Fibroblast of skin of right biceps (primary cell): Measurements from ENCODE around the gene ATMIN.

Experiments
- DNase-seq: peaks from one replicate; pipeline ENCODE4 v3.0.0-alpha.2; 2013

Gene ATMIN

DNA sequence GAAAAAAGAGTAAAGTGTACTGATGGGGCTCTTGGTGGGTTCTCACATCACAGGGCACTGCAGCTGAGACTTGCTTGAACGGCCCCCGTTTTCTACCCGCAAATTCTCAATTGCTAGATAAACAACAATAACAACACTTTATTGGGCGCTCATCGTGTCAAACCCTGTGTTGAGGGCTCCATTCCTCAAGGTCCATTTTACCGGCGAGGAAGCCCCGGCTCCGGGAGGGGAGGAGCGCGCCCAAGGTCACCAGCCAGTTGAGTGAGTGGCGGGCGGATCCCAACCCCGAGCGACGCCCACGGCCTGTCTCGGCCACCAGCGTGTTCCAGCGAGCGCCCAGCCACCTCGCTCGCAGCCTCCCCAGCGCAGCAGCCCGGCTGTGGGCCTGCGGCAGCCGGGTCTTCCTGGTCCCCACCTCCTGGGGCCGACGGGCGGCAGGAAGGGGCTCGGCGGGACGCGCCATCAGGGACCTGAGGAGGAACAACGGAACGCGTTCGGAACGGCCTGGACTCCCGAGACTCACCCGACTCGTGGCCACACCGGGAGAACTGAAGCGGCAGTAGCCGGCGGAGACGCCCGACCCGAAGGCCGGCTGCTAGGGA is 29.3 kb upstream of the ATMIN start:
- peak; percentile 41 for DNase-seq

DNA sequence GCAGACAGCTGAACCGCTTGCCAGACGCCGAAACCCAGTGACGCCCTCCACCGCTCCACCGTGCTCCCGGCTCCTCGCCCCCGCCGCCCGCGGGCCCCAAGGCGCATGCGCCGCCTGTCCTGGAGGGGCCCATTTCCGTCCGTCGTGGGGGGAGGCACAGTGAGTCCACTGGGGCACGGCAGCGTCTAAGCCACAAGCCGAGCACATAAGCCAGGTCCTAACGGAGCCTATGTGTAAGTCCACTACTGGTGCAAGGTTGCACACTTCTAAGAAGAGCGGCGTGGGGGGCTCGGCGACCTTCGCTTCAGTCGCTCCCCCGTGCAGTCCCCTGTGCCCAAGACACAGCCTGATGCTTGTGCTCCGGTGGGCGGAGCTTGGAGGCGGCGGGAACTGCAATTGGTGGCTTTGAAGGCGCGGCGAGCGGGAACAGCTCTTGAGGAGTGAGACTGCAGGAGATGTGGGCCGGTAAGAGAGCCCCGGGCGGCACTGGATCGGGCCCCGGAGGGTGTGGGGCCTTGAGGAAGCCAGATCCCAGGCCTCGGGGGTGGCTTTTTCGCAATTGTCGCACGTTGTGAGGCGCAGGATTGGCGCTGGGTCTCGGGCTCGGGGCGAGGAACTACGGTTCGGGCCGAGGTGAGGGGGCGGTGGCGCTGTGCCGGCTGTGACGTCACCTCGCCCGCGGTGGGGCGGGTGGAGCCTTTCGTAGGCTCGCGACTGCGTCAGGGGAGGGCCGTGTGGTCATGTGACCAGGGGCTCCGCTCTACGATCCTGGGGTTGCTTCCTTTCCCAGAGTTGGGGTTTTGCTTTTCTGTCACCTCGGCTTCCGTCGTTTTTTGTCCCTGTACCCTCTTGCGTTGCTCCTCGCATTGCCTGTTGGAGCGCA is 28.6 kb upstream of the ATMIN start, which contains the start of the genes CENPN and CMC2:
TSS of gene CENPN (plus strand) at position 402 of the 883 bp plus-strand sequence. CDS start 4,726 bp downstream, outside the sequence.
TSS of gene CMC2 (minus strand) at position 73 of the 883 bp plus-strand sequence. CDS start 9,491 bp downstream, outside the sequence.
- peak; percentile 99 for DNase-seq

DNA sequence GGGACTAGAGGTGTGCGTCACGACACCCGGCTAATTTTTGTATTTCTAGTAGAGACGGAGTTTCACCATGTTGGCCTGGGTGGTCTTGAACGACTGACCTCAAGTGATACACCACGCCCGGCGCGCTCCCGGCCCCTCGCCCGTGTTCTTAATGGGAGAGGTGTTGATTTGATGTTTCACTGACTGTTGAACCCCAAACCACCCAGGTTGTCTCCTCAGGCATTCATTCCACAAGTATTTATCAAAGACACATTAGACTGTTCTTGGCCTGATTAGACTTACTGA is 27.2 kb upstream of the ATMIN start:
- DNase-seq: no peak

DNA sequence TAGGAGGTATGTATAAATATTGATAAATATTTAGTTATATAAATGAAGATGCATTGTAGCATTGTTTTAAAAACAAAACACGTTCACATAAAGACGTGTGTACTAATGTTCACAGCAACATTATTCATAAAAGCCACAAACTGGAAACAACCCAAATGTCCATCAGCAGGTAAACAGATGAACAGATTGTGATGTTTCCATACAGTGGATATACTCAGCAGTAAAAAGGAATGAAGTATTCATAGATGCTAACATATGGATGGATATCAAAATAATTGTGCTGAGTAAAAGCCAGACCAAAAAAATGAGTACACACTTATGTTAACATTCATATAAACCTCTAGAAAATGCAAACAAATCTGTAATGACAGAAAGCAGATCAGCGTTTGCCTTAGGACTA is 22.7 kb upstream of the ATMIN start:
- DNase-seq: no peak

DNA sequence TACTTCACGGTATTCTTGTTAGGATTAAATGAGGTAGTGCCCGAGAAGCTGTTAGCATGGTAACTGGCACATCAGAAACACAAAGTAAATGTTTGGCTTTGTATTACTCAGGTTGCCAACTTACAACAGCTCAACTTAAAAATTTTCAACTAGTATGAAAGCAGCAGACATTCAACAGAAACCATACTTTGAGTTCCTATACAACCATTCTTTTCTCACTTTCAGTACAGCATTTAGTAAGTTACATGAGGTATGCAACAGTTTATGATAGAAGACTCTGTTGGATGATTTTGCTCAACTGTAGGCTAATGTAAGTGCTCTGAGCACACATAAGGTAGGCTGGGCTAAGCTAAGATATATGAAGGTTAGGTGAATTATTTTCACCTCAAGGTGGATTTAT is 21.0 kb upstream of the ATMIN start:
- DNase-seq: no peak

DNA sequence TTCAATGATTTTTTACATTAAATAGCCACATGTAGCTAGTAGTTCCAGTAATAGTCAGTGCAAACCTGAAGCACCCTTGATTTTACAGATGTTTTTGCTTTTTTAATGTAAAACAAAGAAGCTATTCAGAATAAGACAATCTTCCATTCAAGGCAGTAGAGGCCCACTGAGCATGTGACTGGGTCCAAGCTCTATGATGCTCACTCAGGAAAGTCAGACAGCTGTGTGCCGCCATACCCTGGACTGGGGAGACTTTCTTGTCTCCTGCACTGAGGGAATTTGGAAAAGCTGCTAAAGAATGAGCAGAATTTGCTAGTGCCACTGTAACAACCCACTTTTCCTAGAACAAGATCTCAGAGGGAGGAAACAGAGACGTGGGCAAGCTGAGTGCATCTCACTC is 17.1 kb upstream of the ATMIN start:
- no peak for DNase-seq

DNA sequence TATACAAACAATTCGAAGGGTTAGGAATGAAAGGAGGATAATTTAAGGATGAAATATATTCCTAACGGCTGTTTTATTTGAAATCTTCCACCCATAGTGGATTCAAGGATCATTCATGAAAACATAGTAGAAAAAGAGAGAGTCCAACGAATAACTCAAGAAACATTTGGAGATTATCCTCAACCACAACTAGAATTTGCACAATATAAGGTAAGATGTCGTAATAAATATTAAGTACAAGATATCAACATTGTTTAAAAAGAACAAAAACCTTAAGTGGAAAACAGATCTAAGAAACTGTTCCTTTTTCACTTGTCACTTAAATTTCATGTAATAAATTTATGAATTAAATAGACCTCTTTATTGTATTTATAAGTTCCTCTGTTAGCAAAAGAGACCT is 9.2 kb upstream of the ATMIN start:
- no peak for DNase-seq

DNA sequence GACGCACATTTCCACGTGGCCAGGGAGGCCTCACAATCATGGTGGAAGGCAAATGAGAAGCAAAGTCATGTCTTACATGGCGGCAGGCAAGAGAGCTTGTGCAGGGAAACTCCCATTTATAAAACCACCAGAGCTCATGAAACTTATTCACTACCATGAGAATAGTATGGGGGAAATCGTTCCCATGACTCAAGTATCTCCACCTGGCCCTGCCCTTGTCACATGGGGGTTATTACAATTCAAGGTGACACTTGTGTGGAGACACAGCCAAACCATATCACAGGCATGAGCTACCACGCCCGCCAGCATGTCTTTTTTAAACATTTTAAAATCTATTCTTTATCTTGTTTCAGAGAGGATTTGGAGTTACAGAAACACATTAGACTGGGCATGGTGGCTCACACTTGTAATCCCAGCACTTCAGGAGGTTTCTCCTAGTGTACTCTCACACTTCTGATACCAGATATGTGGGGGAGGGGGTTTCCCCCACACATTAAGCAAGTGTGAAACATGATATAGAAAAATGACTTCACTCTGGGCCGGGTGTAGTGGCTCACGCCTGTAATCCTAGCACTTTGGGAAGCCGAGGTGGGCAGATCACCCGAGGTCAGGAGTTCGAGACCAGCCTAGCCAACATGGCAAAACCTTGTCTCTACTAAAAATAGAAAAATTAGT is 5.6 kb upstream of the ATMIN start:
- no peak for DNase-seq

DNA sequence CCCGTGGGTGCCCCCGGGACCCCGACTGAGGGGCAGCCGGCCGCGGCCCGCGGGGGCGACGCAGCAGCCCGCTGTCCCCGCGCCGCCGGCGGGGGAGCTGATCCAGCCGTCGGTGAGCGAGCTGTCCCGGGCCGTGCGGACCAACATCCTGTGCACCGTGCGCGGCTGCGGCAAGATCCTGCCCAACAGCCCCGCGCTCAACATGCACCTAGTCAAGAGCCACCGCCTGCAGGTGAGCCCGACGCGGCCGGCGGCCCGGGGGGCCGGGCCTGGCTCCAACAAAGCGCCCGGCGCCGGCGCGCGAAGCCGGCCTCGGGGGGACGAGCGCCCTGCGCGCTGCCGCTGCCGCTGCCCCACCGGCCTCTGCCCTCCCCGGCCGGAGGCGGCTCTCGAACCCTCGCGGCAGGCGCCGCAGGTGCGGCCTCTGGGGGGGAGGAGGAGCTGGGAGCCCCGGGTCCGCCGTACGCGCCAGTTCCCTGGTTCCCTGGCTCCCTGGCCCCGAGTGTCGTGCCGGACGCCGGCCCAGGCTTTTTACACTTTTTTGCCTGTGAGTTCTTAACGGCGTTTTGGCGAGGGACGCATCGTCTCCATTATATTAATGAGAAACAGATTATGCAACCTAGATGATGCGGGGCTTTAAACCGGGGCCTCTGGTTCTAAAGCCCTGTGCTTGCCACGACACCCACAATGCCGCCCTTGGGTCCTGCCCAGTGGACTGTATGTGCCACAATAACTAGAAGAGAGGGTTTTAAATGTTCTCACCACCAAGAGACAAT is 521 bp downstream of the ATMIN start:
- peak; percentile 10 for DNase-seq

DNA sequence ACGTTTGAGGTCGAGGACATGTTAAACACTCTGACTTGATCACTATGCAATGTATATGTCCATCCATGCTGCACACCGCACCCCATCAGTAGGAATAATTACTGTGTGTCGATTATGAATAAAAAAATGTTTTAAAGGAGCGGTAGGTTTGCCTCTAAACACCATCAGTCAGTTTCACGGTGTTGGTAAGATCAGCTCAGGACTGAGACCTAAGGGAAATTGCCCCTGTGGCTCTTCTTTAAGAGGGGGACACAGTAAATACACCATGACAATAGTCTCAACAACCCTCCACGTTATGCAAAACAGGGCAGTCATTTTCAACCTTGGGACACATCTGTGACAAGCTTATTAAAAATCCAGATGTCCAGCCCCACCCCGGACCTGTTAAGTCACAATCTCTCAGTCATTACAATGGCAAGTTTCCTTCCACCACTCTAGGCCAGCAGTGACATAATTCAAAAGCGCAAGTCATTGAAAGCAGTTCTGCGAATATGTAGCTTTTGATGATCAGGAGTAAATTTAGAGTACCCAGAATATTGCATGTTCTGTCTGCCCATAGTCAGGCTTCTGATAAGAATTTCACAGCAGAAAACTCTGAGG is 1.2 kb downstream of the ATMIN start:
- DNase-seq: no peak

DNA sequence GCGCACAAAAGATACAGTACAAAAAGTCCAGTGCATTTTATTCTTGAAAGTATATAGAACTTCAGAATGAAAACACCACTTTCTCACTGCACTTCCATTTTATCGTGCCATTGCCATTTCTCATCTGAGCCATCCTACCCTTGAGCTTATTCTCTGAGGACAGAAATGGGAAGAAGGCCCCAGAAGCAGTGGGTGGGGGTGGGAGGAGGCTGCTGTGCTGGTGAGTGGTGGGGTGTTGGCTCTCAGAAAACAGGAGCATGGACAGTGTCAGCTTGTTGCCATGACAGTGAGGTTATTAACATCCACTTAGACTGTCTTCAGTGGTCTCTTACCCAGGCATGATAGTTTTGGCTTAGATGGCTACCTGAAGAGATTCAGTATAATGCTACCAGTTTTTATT is 4.5 kb downstream of the ATMIN start:
- DNase-seq: no peak

DNA sequence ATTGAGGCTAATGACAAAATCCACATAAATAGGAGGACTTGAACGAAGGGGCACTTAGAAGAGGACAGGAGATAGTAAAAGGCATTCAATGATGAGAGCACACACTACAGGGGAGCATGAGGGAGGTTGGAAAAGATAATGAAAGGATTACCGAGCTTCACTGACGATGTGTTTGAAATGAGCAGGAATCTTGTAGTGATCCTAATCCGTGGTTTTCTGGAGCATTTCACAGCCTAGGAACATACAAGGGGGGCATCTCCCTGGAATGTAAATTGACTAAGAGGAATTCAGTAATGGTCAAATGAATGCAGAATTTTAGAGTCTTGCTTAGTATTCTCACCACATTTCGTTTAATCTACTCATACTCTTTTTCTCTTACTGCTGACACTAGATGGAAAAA is 5.2 kb downstream of the ATMIN start:
- peak; percentile 76 for DNase-seq

DNA sequence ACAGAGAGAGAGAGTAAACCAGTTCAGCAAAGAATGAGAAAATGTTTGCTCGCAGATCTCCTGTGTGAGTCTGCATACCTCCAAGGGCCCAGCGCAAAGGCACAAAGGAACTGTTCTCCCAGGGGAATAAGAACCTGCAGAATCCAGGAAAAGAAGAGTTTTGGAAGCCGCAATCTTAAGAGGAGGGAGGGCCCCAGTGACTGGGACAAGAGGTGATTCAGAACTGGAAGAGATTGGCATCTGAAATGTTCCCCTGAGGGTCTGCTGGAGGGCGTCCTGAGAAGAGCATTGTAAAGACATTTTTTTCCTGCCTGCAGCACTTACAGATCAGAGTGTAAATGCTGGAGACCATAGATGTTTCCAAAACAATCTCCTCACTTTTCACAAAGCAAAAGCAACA is 6.1 kb downstream of the ATMIN start:
- no peak for DNase-seq

DNA sequence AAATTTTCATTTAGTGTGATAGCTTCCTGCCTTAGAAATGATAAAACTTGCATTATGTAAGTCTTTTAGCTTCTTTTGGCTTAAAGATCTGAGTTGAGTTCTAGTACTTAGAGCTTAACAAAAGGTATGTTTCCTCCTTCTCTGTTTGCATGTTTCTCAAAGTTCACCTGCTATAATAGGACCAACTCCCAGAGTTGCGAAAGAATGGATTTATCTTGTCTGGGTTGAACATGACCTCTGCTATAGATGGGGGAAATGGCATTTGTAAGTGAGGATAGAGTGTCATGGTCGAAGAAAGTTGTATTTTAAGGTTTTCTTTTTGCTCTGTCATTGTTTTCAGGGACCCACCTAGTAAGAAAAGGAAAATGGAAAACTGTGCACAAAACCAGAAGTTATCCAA is 7.2 kb downstream of the ATMIN start:
- no peak for DNase-seq

DNA sequence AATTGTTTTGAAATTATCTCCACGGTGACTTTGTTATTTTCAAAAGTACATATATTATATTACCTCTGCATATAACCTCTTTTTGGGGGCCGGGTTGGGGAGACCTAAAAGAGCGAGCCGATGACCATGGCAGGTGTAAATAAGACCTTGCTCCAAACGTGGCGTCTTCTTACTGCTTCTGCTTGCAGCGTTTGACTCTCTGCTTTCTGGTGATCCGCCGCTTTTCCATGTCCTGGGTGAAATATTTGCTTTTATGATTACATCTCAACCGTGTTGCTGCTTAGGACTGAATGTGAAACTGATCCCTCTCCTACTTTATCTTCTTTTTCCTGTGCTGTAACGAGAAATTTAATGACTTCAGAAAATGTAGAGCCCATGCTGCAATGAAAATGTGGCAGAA is 18.1 kb downstream of the ATMIN start:
- no peak for DNase-seq

DNA sequence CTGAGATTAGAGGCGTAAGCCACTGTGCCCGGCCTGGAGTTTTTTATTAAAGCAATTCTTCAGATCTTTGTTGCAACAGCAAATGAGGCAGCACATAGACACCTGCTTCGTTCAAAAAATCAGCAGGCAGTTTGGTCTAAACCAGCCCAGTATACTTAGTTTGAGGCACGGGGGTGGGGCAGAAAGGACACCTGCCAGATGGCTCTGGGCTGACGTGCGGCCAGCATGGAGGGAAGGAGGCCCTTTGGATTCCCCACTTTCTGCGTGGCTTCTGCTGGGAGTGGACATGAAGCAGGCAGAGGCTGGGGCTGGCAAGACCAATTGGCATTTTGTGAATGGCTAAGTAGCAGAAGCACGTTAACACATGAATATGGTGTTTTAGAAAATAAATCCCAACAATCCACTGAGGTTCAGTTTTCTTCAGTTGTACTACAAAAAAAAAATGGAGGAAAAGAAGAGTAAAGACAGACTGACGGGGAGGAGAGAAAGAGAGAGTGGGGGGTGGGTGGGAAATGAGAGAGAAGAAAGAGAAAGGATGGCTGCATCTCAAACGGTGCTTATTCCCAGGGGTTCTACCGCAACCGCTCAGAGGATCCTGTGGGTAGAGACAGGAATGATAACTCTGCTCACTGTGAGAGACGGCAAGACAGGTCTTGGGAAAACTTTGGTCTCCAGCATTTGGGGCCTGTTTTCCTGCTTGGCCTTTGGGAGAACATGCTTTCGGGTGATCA is 25.1 kb downstream of the ATMIN start:
- DNase-seq: no peak

DNA sequence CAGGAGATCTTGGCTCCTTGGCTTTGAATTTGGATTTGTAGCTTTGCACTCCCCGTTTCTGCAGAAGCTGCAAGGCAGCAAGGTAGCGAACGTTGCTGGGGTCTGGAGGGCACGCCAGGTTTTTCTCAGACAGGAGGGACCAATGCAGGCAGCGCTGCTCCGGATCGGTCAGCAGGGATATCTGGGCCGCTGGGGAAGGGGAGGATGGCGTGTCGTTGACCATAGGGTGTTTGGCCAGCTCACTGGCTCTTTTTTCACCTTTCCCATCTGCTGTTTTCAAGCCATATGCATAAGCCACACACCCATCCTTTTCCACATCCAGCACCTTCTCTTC is 25.6 kb downstream of the ATMIN start:
- no peak for DNase-seq

DNA sequence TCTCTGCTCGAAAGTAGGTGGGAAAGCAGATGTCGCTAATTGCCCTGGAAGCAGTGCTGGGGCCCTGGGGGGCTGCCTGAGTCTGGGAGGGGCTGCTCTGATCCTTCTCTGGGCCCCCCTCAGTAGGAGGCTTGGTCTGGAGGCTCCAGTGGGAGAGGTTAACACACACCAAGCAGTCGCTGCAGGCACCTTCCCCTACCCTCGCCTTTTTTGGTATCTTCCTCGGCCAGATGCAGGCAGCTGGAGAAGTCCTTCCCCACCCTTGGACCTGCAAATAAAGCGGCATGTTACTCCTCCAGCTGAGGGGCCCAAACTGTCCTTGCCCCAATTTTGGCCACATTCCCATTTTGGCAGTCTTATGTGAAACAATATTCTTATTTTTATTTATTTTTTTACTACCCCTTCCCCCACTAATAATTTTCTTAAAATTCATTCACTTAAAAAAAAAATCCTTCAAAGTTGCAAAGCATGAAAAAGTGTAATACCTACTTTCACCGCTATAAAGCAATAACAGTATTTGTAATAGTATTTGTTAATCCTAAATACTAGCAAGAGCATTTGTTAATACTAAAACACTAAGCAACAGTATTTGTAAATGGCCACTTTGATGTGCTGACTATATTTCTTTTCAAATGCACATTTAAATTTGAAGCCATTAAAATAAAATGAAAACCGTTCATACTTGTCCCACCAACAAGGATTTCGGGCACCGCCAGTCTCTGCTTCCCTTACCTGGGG is 26.4 kb downstream of the ATMIN start:
- DNase-seq: no peak

DNA sequence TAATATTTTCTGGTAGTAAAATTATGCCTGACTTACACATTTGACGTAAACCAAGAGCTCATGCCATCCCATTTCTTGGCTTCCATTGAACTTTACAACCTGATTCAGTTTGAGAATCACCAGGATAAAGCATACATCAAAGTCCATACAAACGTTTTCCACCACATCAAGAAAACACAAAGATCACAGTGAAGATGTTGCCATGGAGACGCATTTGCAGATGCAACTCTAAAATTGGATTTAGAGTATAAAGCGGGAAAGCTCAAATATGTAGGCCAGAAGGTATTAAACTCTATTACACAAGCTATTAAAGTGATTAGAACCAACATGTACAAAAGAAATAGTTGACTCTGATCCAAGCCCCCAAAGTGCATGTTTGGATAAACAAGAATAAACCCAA is 31.0 kb downstream of the ATMIN start:
- no peak for DNase-seq

DNA sequence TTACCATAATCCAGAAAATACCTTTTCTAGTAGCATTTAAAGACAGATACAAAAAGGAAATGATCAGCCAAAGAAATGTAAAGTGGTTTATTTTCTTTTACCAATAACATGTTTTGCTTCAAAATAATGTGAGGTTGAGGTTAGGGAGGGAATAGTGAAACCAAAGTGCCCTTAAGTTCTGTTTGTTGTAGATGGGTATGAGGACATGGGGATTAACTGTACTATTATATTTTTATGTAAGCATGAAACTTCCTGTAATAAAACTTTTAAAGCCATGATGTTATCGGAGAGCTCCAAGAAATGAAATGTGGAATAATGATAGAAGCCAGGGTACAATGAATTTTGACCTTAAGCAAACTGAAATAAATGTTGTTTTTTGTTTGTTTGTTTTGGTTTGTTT is 31.5 kb downstream of the ATMIN start:
- no peak for DNase-seq

DNA sequence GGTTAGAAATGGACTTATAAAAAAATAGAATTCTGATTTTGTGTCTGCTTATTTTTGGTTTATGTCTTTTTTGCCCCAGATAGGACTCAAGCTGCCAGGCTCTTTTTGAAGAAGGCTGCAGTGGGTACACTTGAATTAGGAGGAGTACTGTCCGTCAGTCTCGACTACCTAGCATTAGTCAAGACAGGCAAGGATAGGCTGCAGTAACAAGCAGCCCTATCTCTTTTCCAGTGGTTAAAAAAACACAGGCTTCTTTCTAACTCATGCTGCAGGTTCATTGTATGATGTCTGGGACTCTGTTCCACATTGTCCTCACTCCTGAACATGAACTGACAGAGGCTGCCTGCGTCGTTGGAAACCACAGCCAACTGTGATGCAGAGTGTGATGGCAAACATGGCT is 33.4 kb downstream of the ATMIN start:
- no peak for DNase-seq

DNA sequence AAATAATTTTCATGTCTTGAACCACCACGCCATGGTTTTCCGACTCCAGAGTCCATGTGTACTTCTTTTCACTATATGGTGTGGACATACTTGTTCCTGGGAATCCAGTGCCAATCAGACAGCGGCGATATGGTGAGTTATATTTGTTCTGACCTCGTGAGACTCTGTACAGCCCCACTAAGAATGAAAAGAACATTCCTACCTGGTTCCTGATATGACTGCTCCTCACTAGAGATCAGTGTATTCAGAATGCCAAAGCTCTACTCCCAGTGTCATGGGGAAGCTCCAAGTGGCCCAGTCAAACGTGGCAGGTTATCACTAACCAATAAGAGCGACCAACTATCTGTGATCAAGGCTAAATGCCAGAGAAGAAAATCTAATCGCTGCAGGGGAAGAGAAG is 35.3 kb downstream of the ATMIN start:
- no peak for DNase-seq
